PFSK-1 (cell line): ENCODE results near the gene RETREG2.

Source experiments
- FOXP2 ChIP-seq: optimal IDR thresholded peaks from 2 replicates; pipeline ENCODE3; 2011; ENCODE audit warnings: borderline replicate concordance, control low read depth, inconsistent platforms; ENCODE audit not compliant: insufficient read depth; ENCODE audit errors: extremely low read length, extremely low read depth
- POLR2AphosphoS5 ChIP-seq: IDR thresholded peaks from 2 replicates; pipeline ENCODE4 v1.6.1; 2012; ENCODE audit warnings: low read depth, mild to moderate bottlenecking, control low read depth, low read length, moderate library complexity
- SIN3A ChIP-seq: IDR thresholded peaks from 2 replicates; pipeline ENCODE4 v1.6.1; 2012; ENCODE audit warnings: mild to moderate bottlenecking, low read length, moderate library complexity, borderline replicate concordance; ENCODE audit not compliant: insufficient read depth
- TAF1 ChIP-seq: IDR thresholded peaks from 2 replicates; pipeline ENCODE4 v1.6.1; 2012; ENCODE audit warnings: low read length, control low read depth, borderline replicate concordance; ENCODE audit not compliant: insufficient read depth
- TF ChIP-seq, protein P1 (sequence below), 2 experiments: IDR thresholded peaks; 2 replicates each; pipeline versions ENCODE4 v1.6.1 to v1.8.0; 2011 to 2012; ENCODE audit warnings: low read depth in 2 of 2, low read length in 2 of 2, control low read depth in 1 of 2, inconsistent platforms in 1 of 2, mild to moderate bottlenecking in 1 of 2, moderate library complexity in 1 of 2; ENCODE audit not compliant: insufficient read depth in 1 of 2

Gene RETREG2

GRCh38 chr2:219183151-219183772 is 5.2 kb downstream of the RETREG2 start:
- TF ChIP-seq POLR2AphosphoS5 (no peak), FOXP2 (no peak), SIN3A (no peak), TAF1 (no peak)
- TF ChIP-seq, protein P1, sequence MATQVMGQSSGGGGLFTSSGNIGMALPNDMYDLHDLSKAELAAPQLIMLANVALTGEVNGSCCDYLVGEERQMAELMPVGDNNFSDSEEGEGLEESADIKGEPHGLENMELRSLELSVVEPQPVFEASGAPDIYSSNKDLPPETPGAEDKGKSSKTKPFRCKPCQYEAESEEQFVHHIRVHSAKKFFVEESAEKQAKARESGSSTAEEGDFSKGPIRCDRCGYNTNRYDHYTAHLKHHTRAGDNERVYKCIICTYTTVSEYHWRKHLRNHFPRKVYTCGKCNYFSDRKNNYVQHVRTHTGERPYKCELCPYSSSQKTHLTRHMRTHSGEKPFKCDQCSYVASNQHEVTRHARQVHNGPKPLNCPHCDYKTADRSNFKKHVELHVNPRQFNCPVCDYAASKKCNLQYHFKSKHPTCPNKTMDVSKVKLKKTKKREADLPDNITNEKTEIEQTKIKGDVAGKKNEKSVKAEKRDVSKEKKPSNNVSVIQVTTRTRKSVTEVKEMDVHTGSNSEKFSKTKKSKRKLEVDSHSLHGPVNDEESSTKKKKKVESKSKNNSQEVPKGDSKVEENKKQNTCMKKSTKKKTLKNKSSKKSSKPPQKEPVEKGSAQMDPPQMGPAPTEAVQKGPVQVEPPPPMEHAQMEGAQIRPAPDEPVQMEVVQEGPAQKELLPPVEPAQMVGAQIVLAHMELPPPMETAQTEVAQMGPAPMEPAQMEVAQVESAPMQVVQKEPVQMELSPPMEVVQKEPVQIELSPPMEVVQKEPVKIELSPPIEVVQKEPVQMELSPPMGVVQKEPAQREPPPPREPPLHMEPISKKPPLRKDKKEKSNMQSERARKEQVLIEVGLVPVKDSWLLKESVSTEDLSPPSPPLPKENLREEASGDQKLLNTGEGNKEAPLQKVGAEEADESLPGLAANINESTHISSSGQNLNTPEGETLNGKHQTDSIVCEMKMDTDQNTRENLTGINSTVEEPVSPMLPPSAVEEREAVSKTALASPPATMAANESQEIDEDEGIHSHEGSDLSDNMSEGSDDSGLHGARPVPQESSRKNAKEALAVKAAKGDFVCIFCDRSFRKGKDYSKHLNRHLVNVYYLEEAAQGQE (IDR thresholded peaks at IDR 0.05; ENCODE audit: insufficient read depth in 1 of 2, low read depth in 2 of 2, low read length in 2 of 2) = no peak

GRCh38 chr2:219184121-219184520 is 6.0 kb downstream of the RETREG2 start:
- TF ChIP-seq, protein P1 (IDR thresholded peaks at IDR 0.05; ENCODE audit: insufficient read depth in 1 of 2, low read depth in 2 of 2, low read length in 2 of 2) = no peak
- TF ChIP-seq TAF1 = no peak
- no peak for TF ChIP-seq SIN3A
- no peak for TF ChIP-seq POLR2AphosphoS5
- no peak for TF ChIP-seq FOXP2

GRCh38 chr2:219186754-219187456 is 8.8 kb downstream of the RETREG2 start:
- TF ChIP-seq SIN3A (no peak), FOXP2 (no peak), POLR2AphosphoS5 (no peak), TAF1 (no peak)
- TF ChIP-seq, protein P1 (IDR thresholded peaks at IDR 0.05; ENCODE audit: insufficient read depth in 1 of 2, low read depth in 2 of 2, low read length in 2 of 2) = no peak

- TF ChIP-seq, protein P1 (IDR thresholded peaks at IDR 0.05; ENCODE audit: insufficient read depth in 1 of 2, low read depth in 2 of 2, low read length in 2 of 2) = no peak
- TF ChIP-seq POLR2AphosphoS5 (no peak), SIN3A (no peak), TAF1 (no peak), FOXP2 (no peak)
Observed at GRCh38 chr2:219197388-219197787, 19.3 kb downstream of the RETREG2 start.
